Loucy (cell line): ENCODE results near the gene BCAS3.

Experiments
- H2AFZ ChIP-seq: fragments of 200-600 bp; sonication (generic); 2 replicates; pipeline ENCODE4 v1.6.0; 2016; ENCODE audit warnings: antibody characterized with exemption, mild to moderate bottlenecking, low read length, moderate library complexity
- H3F3A ChIP-seq: fragments of 200-600 bp; 2 replicates; pipeline ENCODE4 v1.6.0; 2016; ENCODE audit warnings: antibody characterized with exemption, low read depth, mild to moderate bottlenecking
- H3K27me3 ChIP-seq: fragments of 200-600 bp; sonication (generic); 2 replicates; pipeline ENCODE4 v1.6.1; 2014; ENCODE audit warnings: low read length, mild to moderate bottlenecking; ENCODE audit not compliant: insufficient read depth, poor library complexity, severe bottlenecking
- H3K36me3 ChIP-seq: fragments of 200-600 bp; sonication (generic); 2 replicates; pipeline ENCODE4 v1.6.1; 2016; ENCODE audit warnings: low read length; ENCODE audit not compliant: insufficient read depth
- H3K4me1 ChIP-seq: fragments of 200-600 bp; sonication (generic); 2 replicates; pipeline ENCODE4 v1.5.1; 2014; ENCODE audit warnings: low read length, mild to moderate bottlenecking; ENCODE audit not compliant: insufficient read depth, poor library complexity, severe bottlenecking
- H3K4me2 ChIP-seq: fragments of 200-600 bp; sonication (generic); 2 replicates; pipeline ENCODE4 v1.6.0; 2014; ENCODE audit warnings: antibody characterized with exemption, low read length, low read depth, mild to moderate bottlenecking; ENCODE audit not compliant: poor library complexity, severe bottlenecking
- H3K4me3 ChIP-seq: fragments of 200-600 bp; sonication (generic); 2 replicates; pipeline ENCODE4 v1.5.1; 2014; ENCODE audit warnings: low read length, mild to moderate bottlenecking, mixed read lengths; ENCODE audit not compliant: poor library complexity, severe bottlenecking
- H3K79me2 ChIP-seq: fragments of 200-600 bp; sonication (generic); 2 replicates; pipeline ENCODE4 v1.6.1; 2014; ENCODE audit warnings: low read length; ENCODE audit not compliant: insufficient read depth
- H3K9ac ChIP-seq: fragments of 200-600 bp; sonication (generic); 2 replicates; pipeline ENCODE4 v1.6.0; 2014; ENCODE audit warnings: mild to moderate bottlenecking, low read depth, low read length, moderate library complexity; ENCODE audit not compliant: poor library complexity, severe bottlenecking
- H3K9me2 ChIP-seq: fragments of 200-600 bp; sonication (generic); replicated peaks from 2 replicates; pipeline ENCODE4 v1.6.1; 2016; ENCODE audit warnings: low read depth, low read length, mixed read lengths
- H3K9me3 ChIP-seq: fragments of 200-600 bp; sonication (generic); 2 replicates; pipeline ENCODE4 v1.6.1; 2014; ENCODE audit warnings: mild to moderate bottlenecking, antibody characterized with exemption, low read length, low read depth; ENCODE audit not compliant: insufficient read depth
- H4K20me1 ChIP-seq: fragments of 200-600 bp; sonication (generic); 2 replicates; pipeline ENCODE4 v1.6.0; 2014; ENCODE audit warnings: antibody characterized with exemption, low read length, mild to moderate bottlenecking; ENCODE audit not compliant: insufficient read depth, poor library complexity, severe bottlenecking
- CTCF ChIP-seq: fragments of 200-600 bp; sonication (generic); conservative IDR thresholded peaks from 2 replicates; pipeline ENCODE4 v1.5.1; 2014; ENCODE audit warnings: mild to moderate bottlenecking, antibody characterized with exemption, low read length
- EZH2phosphoT487 ChIP-seq: fragments of 200-600 bp; IDR thresholded peaks from 2 replicates; pipeline ENCODE4 v1.6.1; 2018; ENCODE audit warnings: antibody characterized with exemption, mild to moderate bottlenecking, moderate library complexity, borderline replicate concordance

Gene BCAS3

GRCh38 chr17:60639019-60639330 is 38.7 kb upstream of the BCAS3 start:
- Histone ChIP-seq H3K36me3 (peaks cover 63% of the 10 kb centered on the region), H2AFZ (no peak overlapping the region), H3K79me2 (peaks cover 33% of the 10 kb centered on the region), H3K27me3 (no peaks in the 10 kb centered on the region), H3F3A (no peaks in the 10 kb centered on the region), H4K20me1 (peaks cover 7% of the 10 kb centered on the region), H3K9me3 (no peaks in the 10 kb centered on the region), H3K9me2 (no peaks in the 10 kb centered on the region), H3K4me2 (no peak overlapping the region), H3K9ac (no peak overlapping the region), H3K4me3 (no peak overlapping the region), H3K4me1 (no peaks in the 10 kb centered on the region)
- no peak for TF ChIP-seq CTCF
- no peak for TF ChIP-seq EZH2phosphoT487

- no peak overlapping the region for H3K4me2 ChIP-seq
- H4K20me1 ChIP-seq, result peaks cover 7% of the 10 kb centered on the region
- H3F3A ChIP-seq, result no peaks in the 10 kb centered on the region
- no peaks in the 10 kb centered on the region for H3K27me3 ChIP-seq
- TF ChIP-seq EZH2phosphoT487 (no peak), CTCF (peak; percentile 51)
- H3K4me3 ChIP-seq, result no peak overlapping the region
- peaks cover 41% of the 10 kb centered on the region for H3K79me2 ChIP-seq
- no peaks in the 10 kb centered on the region for H3K4me1 ChIP-seq
- no peaks in the 10 kb centered on the region for H3K9me2 ChIP-seq
- H3K9ac ChIP-seq, result no peak overlapping the region
- no peak overlapping the region for H2AFZ ChIP-seq
- H3K9me3 ChIP-seq, result no peaks in the 10 kb centered on the region
- peaks cover 48% of the 10 kb centered on the region for H3K36me3 ChIP-seq
These were observed 37.1 kb upstream of the BCAS3 start for GRCh38 chr17:60640503-60640902.

GRCh38 chr17:60641126-60641525 is 36.5 kb upstream of the BCAS3 start:
- Histone ChIP-seq H3K9me3 (no peaks in the 10 kb centered on the region), H3K9me2 (no peaks in the 10 kb centered on the region), H3K9ac (no peak overlapping the region), H2AFZ (no peak overlapping the region), H3K27me3 (no peaks in the 10 kb centered on the region), H3K4me1 (no peaks in the 10 kb centered on the region), H3K79me2 (peaks cover 46% of the 10 kb centered on the region), H4K20me1 (peaks cover 13% of the 10 kb centered on the region), H3K4me3 (no peak overlapping the region), H3K4me2 (no peak overlapping the region), H3K36me3 (peaks cover 47% of the 10 kb centered on the region; the same call in 1 of the 2 replicates), H3F3A (no peaks in the 10 kb centered on the region)
- TF ChIP-seq EZH2phosphoT487 (no peak), CTCF (no peak)
